Erythroblast (primary cell): ENCODE data around the gene KRTAP11-1.

Experiments
- GATA1 ChIP-seq: IDR thresholded peaks from 2 replicates; pipeline ENCODE4 v1.6.1; 2011; ENCODE audit warnings: low read depth, mild to moderate bottlenecking, control low read depth, low read length, moderate library complexity
- POLR2A ChIP-seq: IDR thresholded peaks from 2 replicates; pipeline ENCODE4 v1.6.1; 2011; ENCODE audit warnings: mild to moderate bottlenecking, low read length

- TF ChIP-seq POLR2A (no peak), GATA1 (no peak)
Measured at GRCh38 chr21:30882866-30883597, 1.7 kb upstream of the KRTAP11-1 start.
